ENCODE measurements around the gene COX18.

- TF ChIP-seq CTCF (IDR thresholded peaks at IDR 0.05) (no peak), POLR2AphosphoS5 (IDR thresholded peaks at IDR 0.05; ENCODE audit: low read depth, low read length) (no peak), REST (IDR thresholded peaks at IDR 0.05; ENCODE audit: insufficient read depth in 1 of 2, low read depth in 2 of 2, low read length in 1 of 2) (no peak), TCF7L2 (IDR thresholded peaks at IDR 0.05; ENCODE audit: low read depth, low read length) (no peak)
Measured at GRCh38 chr4:73098713-73099112, 29.2 kb upstream of the COX18 start.
